Parathyroid adenoma (tissue), 2 donors: ENCODE measurements around the gene FAM222B.

Experiments used
- H2AFZ ChIP-seq: fragments of 300-600 bp; sonication (generic); one replicate; pipeline ENCODE4 v1.7.0; 2017; ENCODE audit warnings: antibody characterized with exemption, mild to moderate bottlenecking
- H3K27ac ChIP-seq: fragments of 300-600 bp; sonication (generic); one replicate; pipeline ENCODE4 v1.7.0; 2017
- H3K27me3 ChIP-seq: fragments of 300-600 bp; sonication (generic); one replicate; pipeline ENCODE4 v1.7.0; 2017; ENCODE audit warnings: low read length; ENCODE audit not compliant: control insufficient read depth, insufficient read depth
- H3K36me3 ChIP-seq: fragments of 300-600 bp; sonication (generic); one replicate; pipeline ENCODE4 v1.7.0; 2017; ENCODE audit warnings: low read length; ENCODE audit not compliant: control insufficient read depth, insufficient read depth
- H3K4me1 ChIP-seq: fragments of 300-600 bp; sonication (generic); one replicate; pipeline ENCODE4 v1.7.0; 2017; ENCODE audit warnings: control low read depth
- H3K4me2 ChIP-seq: fragments of 300-600 bp; sonication (generic); one replicate; pipeline ENCODE4 v1.7.0; 2017; ENCODE audit warnings: low read length
- H3K4me3 ChIP-seq: fragments of 300-600 bp; sonication (generic); one replicate; pipeline ENCODE4 v1.7.0; 2017; ENCODE audit warnings: low read depth, low read length
- H3K79me2 ChIP-seq: fragments of 300-600 bp; sonication (generic); one replicate; pipeline ENCODE4 v1.7.0; 2017; ENCODE audit warnings: control low read depth
- H3K9ac ChIP-seq: fragments of 300-600 bp; sonication (generic); one replicate; pipeline ENCODE4 v1.7.0; 2017; ENCODE audit warnings: mild to moderate bottlenecking
- H3K9me3 ChIP-seq: fragments of 300-600 bp; sonication (generic); one replicate; pipeline ENCODE4 v1.7.0; 2017; ENCODE audit warnings: low read length; ENCODE audit not compliant: control insufficient read depth
- TF ChIP-seq, protein P1 (sequence below): fragments of 300-600 bp; sonication (generic); IDR thresholded peaks from one replicate; pipeline ENCODE4 v1.7.0; 2017; ENCODE audit warnings: antibody characterized with exemption, mild to moderate bottlenecking
- donor health status: primary hyperparathyroidism.

The FAM222B gene

DNA sequence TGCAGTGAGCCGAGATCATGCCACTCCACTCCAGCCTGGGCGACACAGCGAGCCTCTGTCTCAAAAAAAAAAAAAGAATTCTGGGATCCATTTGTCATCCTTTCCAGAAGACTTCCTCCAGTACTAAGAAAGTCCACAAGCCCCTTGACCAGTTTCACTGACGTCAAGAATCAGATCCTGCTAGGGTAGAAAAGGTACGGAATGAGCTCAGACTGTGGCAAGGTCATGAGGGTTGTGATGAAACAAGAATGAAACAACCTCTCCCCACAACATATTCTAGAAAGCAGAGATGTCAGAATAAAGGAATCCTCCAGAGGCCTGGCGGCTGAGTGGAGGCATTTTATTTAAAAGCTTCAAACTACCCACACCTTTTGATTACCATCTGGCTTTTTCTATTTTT, 68.9 kb downstream of the FAM222B start:
- TF ChIP-seq, protein P1, sequence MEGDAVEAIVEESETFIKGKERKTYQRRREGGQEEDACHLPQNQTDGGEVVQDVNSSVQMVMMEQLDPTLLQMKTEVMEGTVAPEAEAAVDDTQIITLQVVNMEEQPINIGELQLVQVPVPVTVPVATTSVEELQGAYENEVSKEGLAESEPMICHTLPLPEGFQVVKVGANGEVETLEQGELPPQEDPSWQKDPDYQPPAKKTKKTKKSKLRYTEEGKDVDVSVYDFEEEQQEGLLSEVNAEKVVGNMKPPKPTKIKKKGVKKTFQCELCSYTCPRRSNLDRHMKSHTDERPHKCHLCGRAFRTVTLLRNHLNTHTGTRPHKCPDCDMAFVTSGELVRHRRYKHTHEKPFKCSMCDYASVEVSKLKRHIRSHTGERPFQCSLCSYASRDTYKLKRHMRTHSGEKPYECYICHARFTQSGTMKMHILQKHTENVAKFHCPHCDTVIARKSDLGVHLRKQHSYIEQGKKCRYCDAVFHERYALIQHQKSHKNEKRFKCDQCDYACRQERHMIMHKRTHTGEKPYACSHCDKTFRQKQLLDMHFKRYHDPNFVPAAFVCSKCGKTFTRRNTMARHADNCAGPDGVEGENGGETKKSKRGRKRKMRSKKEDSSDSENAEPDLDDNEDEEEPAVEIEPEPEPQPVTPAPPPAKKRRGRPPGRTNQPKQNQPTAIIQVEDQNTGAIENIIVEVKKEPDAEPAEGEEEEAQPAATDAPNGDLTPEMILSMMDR = no peak
- H3K4me3 ChIP-seq = no peak overlapping the region
- H3K79me2 ChIP-seq = peaks cover 37% of the 10 kb centered on the region
- H3K4me1 ChIP-seq = no peaks in the 10 kb centered on the region
- no peaks in the 10 kb centered on the region for H3K36me3 ChIP-seq
- no peak overlapping the region for H2AFZ ChIP-seq
- H3K4me2 ChIP-seq = no peak overlapping the region
- no peaks in the 10 kb centered on the region for H3K9me3 ChIP-seq
- no peak overlapping the region for H3K9ac ChIP-seq
- no peak overlapping the region for H3K27ac ChIP-seq
- no peaks in the 10 kb centered on the region for H3K27me3 ChIP-seq

DNA sequence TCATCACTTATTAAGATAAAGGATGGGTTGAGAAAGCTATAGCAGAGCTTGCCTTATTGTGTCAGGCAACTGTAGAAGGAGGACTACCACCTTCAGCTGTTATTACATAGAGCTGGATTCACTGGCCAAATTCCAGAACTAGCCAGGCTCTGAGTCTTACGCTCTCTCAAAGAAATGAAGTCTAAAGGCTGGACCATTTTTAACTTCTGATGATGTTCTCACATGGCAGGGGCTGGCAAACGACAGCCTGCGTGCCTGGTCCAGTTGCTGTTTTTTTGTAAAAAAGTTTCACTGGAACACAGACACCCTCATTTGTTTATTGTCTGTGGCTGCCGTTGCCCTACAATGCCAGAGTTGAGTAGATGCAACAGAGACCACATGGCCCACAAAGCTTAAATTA, 77.6 kb downstream of the FAM222B start:
- TF ChIP-seq, protein P1 = no peak
- no peak overlapping the region for H3K9ac ChIP-seq
- peaks cover 2% of the 10 kb centered on the region for H3K4me1 ChIP-seq
- H3K27me3 ChIP-seq = no peaks in the 10 kb centered on the region
- peaks cover 8% of the 10 kb centered on the region for H3K79me2 ChIP-seq
- H3K27ac ChIP-seq = no peak overlapping the region
- no peaks in the 10 kb centered on the region for H3K9me3 ChIP-seq
- no peaks in the 10 kb centered on the region for H3K36me3 ChIP-seq
- no peak overlapping the region for H3K4me3 ChIP-seq
- H3K4me2 ChIP-seq = no peak overlapping the region
- no peak overlapping the region for H2AFZ ChIP-seq

DNA sequence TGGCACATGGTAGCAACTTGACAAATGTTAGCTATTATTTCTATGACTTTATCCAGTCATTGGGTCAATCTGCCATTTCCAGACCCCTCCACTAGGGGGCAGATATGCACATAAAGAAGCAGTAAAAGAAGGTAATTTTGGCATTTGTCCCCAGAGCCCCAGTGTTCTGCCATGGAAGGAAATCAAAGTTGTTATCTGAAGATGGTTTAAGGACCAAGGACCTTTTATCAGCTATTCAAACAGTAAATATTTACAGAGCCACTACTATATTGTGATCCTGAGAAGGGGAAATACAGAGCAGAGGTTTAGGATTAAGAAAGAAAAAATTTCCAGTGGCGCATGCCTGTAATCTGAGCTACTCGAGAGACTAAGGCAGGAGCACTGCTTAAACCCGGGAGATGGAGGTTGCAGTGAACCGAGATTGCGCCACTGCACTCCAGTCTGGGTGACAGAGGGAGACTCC, 78.8 kb downstream of the FAM222B start:
- TF ChIP-seq, protein P1 = peak; percentile 96
- Histone ChIP-seq H3K27me3 (no peaks in the 10 kb centered on the region), H3K4me1 (peaks cover 2% of the 10 kb centered on the region), H3K9ac (no peak overlapping the region), H3K79me2 (peaks cover 3% of the 10 kb centered on the region), H3K9me3 (no peaks in the 10 kb centered on the region), H3K36me3 (no peaks in the 10 kb centered on the region), H3K4me2 (no peak overlapping the region), H2AFZ (no peak overlapping the region), H3K4me3 (no peak overlapping the region), H3K27ac (peak overlapping the region; percentile 24)

DNA sequence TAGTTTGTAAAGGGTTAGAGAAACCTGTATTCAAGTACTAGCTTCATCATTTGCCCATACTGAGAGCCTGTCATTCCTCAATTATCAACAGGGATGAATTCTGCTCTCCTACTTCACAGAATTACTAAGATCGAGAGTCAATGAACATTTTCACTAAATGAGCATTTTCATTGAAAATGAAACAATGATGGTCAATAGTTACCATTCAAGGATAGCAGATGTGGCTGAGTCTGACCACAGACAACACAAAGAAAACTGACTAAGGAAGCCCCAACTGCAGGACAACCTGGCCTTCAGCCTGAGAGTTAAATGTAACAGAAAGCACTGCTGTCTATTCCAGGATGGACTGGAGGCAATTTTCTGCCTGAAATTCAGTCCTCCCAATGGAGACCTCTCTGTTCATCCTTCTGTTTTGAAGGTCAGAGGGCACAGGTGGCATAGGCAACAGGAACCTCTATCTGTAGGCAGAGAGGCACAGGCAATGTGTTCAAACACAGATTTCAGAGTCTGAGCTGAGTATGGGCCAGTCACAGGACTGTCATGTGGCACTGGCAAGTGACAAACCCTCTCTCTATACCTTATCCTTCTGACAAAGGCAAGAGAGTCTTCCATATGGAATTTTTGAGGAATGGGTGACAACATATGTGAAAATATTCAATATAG, 79.3 kb downstream of the FAM222B start:
- Histone ChIP-seq H3K9ac (no peak overlapping the region), H2AFZ (no peak overlapping the region), H3K4me3 (no peak overlapping the region), H3K9me3 (no peaks in the 10 kb centered on the region), H3K27ac (peak overlapping the region; percentile 24), H3K4me1 (peaks cover 2% of the 10 kb centered on the region), H3K36me3 (no peaks in the 10 kb centered on the region), H3K4me2 (no peak overlapping the region), H3K27me3 (no peaks in the 10 kb centered on the region), H3K79me2 (peaks cover 6% of the 10 kb centered on the region)
- TF ChIP-seq, protein P1 = no peak
